Ascending aorta (tissue), 2 donors: ENCODE data around the gene TIGD1. TPM values are rescaled to one million over a fixed set of nuclear protein-coding genes. Genes with fewer than 3 reads are reported as not detected.

Experiments
- DNase-seq, 2 donors: peaks; one replicate each; pipeline ENCODE4 v3.0.0-alpha.2; 2019; ENCODE audit warnings: low spot score in 2 of 2
- H3K27ac ChIP-seq, 2 donors: fragments of 200-600 bp; sonication (generic); one replicate each; pipeline ENCODE4 v1.5.1; 2016 to 2017; ENCODE audit warnings: mild to moderate bottlenecking in 1 of 2
- H3K27me3 ChIP-seq: fragments of 200-600 bp; sonication (generic); one replicate; pipeline ENCODE4 v1.5.1; 2017
- H3K36me3 ChIP-seq, 2 donors: fragments of 200-600 bp; sonication (generic); one replicate each; pipeline ENCODE4 v1.5.1; 2016
- H3K4me1 ChIP-seq, 2 donors: fragments of 200-600 bp; sonication (generic); one replicate each; pipeline ENCODE4 v1.5.1; 2016 to 2017; ENCODE audit warnings: mild to moderate bottlenecking in 1 of 2
- H3K4me3 ChIP-seq, 2 donors: fragments of 200-600 bp; sonication (generic); one replicate each; pipeline ENCODE4 v1.5.1; 2016 to 2017; ENCODE audit warnings: mild to moderate bottlenecking in 1 of 2
- H3K9me3 ChIP-seq, 2 donors: fragments of 200-600 bp; sonication (generic); one replicate each; pipeline ENCODE4 v1.5.1; 2016
- CTCF ChIP-seq, 3 experiments: fragments of 200-600 bp in 2 of 3; fragments of 450-650 bp in 1 of 3; sonication (generic) in 2 of 3; IDR thresholded peaks; one replicate each; pipeline ENCODE4 v1.5.1; 2016 to 2019; ENCODE audit warnings: antibody characterized with exemption in 3 of 3, mild to moderate bottlenecking in 1 of 3, moderate library complexity in 1 of 3
- intact Hi-C: fragments of 100-400 bp; cut with DNase I; formaldehyde crosslinking; loops from one replicate; pipeline ENCODE4 v1.15.1; 2023
- total RNA-seq: library from RNA; depleted of rRNA; stranded (reverse); fragments of >200 nt; gene quantifications from one replicate; pipeline ENCODE4 v1.1.0, GENCODE V29; 2016

TIGD1 gene
- total RNA-seq, 1 donor from 2014 or later = 0.53 TPM

- Histone ChIP-seq H3K27ac (peak overlapping the region in 1 of 2 donors; percentile 100), H3K4me3 (peak overlapping the region; percentile 84 to 100), H3K9me3 (no peaks in the 10 kb centered on the region), H3K27me3 (no peaks in the 10 kb centered on the region), H3K4me1 (peaks cover 4 to 5% of the 10 kb centered on the region in 2 donors), H3K36me3 (peaks cover 5 to 11% of the 10 kb centered on the region in 2 donors)
- TF ChIP-seq CTCF (IDR thresholded peaks at IDR 0.05) = no peak
- intact Hi-C loops = loop anchor here (2.0 to 5.0 kb wide), 5 partner anchors 46 to 874 kb away; partner anchors contain the start of genes ATG16L1, GIGYF2 and PDE6D
- no peak for DNase-seq
These were observed 1.4 kb upstream of the TIGD1 start for GRCh38 chr2:232551776-232552175.

- DNase-seq = no peak
- Histone ChIP-seq H3K9me3 (no peaks in the 10 kb centered on the region), H3K36me3 (peaks cover 2 to 5% of the 10 kb centered on the region in 2 donors), H3K4me3 (peak overlapping the region; percentile 84 to 100), H3K27ac (peak overlapping the region; percentile 97 to 100), H3K4me1 (peaks cover 4 to 5% of the 10 kb centered on the region in 2 donors), H3K27me3 (no peaks in the 10 kb centered on the region)
- intact Hi-C loops = loop anchor here (2.0 to 5.0 kb wide), 5 partner anchors 46 to 874 kb away; partner anchors contain the start of genes ATG16L1, GIGYF2 and PDE6D
- TF ChIP-seq CTCF (IDR thresholded peaks at IDR 0.05) = no peak
These were observed 887 bp upstream of the TIGD1 start for GRCh38 chr2:232551250-232551638.

- peaks cover 4 to 5% of the 10 kb centered on the region in 2 donors for H3K4me1 ChIP-seq
- DNase-seq = no peak
- no peaks in the 10 kb centered on the region for H3K9me3 ChIP-seq
- intact Hi-C loops = loop anchor here (2.0 to 5.0 kb wide), 5 partner anchors 47 to 873 kb away; partner anchors contain the start of genes ATG16L1, GIGYF2 and PDE6D
- peak overlapping the region; percentile 84 to 100 for H3K4me3 ChIP-seq
- TF ChIP-seq CTCF (IDR thresholded peaks at IDR 0.05) = no peak
- H3K36me3 ChIP-seq = peaks cover 0 to 2% of the 10 kb centered on the region in 2 donors
- H3K27me3 ChIP-seq = no peaks in the 10 kb centered on the region
- H3K27ac ChIP-seq = peak overlapping the region; percentile 97 to 100
These were observed 553 bp downstream of the TIGD1 start for GRCh38 chr2:232549655-232550353.

GRCh38 chr2:232547991-232548390, 2.4 kb downstream of the TIGD1 start:
- no peaks in the 10 kb centered on the region for H3K9me3 ChIP-seq
- no peak overlapping the region for H3K4me3 ChIP-seq
- no peak for DNase-seq
- peaks cover 4 to 5% of the 10 kb centered on the region in 2 donors for H3K4me1 ChIP-seq
- H3K27me3 ChIP-seq = no peaks in the 10 kb centered on the region
- intact Hi-C loops = no loop called here
- H3K36me3 ChIP-seq = peaks cover 0 to 2% of the 10 kb centered on the region in 2 donors
- TF ChIP-seq CTCF (IDR thresholded peaks at IDR 0.05) = no peak
- H3K27ac ChIP-seq = no peak overlapping the region

- Histone ChIP-seq H3K27me3 (no peaks in the 10 kb centered on the region), H3K27ac (no peak overlapping the region), H3K9me3 (no peaks in the 10 kb centered on the region), H3K4me3 (no peak overlapping the region), H3K4me1 (no peaks in the 10 kb centered on the region), H3K36me3 (peaks cover 0 to 2% of the 10 kb centered on the region in 2 donors)
- TF ChIP-seq CTCF (IDR thresholded peaks at IDR 0.05) = no peak
- intact Hi-C loops = no loop called here
- no peak for DNase-seq
These were observed 4.6 kb downstream of the TIGD1 start for GRCh38 chr2:232545511-232546375.
